ENCODE results near the gene POPDC2.

Gene POPDC2

DNA sequence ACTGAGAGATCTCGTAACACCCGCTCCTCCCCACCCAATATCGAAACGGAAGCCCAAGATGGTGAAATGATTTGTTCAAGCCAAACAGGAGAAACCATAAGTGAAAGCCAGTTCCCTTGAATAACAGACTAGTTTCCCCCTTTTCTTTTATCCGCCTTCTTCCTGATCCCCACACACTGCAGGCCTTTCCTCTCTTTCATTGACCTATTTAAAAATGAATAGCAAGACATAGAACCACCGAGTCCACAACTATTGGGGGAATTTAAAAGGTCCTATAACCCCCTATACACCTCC is 17.2 kb upstream of the POPDC2 start:
- TF ChIP-seq GATA1 (IDR thresholded peaks at IDR 0.05; ENCODE audit: low read depth, low read length), result no peak
- peak; percentile 28 for TF ChIP-seq POLR2A (IDR thresholded peaks at IDR 0.05; ENCODE audit: low read length)
- no peak for DNase-seq

DNA sequence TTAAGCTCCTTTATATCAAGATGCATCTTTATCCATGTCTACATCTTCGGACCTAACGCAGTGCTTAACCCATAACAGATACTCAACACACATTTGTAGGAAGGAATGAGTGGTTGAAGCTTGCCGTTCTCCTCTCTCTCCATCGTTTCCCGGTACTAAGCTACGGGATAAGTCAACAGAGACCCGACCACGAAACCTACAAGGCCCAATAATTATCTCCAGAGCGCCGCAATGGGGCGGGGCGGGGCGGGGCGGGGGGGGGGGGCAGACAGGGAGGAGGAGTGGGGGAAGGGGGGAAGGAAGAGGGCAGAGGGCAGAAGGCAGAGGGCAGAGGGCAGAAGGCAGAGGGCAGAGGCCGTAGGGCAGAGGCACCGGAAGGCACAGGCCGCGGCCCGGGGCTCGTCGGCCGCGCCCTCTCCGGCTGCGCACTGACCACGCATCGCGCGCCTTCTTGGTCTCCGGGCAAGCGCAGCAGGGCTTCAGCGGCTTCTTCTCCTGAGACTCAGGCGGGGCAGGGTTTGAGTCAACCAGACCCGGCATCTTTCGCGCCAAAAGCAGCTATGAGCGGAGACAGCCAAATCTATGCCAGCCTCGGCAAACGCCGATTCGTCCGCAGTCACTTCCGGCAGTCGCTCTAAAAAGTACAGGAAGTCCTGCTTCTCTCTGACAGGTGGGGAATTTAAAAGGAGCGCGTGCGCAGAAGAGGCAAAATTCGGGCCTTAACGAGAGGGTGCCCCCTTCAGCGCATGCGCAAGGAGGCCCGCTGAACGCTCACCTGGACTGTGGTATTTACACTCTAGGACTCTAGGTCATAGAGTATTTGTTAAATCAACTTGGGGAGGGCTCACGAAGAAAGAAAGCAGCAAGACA is 16.6 kb upstream of the POPDC2 start, which contains the start of gene COX17:
Gene COX17 (minus strand): TSS at position 636 of the 870 bp plus-strand sequence. CDS start 96 bp downstream, at position 540.
- TF ChIP-seq GATA1 (IDR thresholded peaks at IDR 0.05; ENCODE audit: low read depth, low read length), result no peak
- TF ChIP-seq POLR2A (IDR thresholded peaks at IDR 0.05; ENCODE audit: low read length), result peak; percentile 89
- peak; percentile 95 to 97 for DNase-seq

DNA sequence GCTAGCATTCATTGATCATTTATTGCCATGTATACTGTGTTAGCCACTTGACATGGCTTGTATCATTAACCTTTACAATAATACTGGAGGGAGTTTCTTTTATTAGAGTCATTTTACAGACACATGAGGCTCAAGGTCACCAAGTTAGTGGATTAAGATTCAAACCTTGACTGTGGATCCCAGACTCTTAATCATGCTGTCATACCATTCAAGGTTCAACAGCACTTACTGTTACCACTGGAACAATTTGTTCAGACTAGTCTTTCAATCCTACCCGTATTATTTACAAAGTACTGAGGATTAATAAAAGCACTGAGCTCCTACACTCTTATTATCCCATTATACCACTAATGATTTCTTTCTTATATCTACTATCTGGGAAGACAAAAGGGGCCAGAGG is 15.6 kb upstream of the POPDC2 start:
- DNase-seq, result peak in 1 of 2 experiments; percentile 41
- TF ChIP-seq POLR2A (IDR thresholded peaks at IDR 0.05; ENCODE audit: low read length), result no peak
- no peak for TF ChIP-seq GATA1 (IDR thresholded peaks at IDR 0.05; ENCODE audit: low read depth, low read length)

- TF ChIP-seq GATA1 (IDR thresholded peaks at IDR 0.05; ENCODE audit: low read depth, low read length) (no peak), POLR2A (IDR thresholded peaks at IDR 0.05; ENCODE audit: low read length) (no peak)
- DNase-seq, result peak; percentile 18 to 27
Observed at GRCh38 chr3:119675188-119675874, 14.9 kb upstream of the POPDC2 start.

DNA sequence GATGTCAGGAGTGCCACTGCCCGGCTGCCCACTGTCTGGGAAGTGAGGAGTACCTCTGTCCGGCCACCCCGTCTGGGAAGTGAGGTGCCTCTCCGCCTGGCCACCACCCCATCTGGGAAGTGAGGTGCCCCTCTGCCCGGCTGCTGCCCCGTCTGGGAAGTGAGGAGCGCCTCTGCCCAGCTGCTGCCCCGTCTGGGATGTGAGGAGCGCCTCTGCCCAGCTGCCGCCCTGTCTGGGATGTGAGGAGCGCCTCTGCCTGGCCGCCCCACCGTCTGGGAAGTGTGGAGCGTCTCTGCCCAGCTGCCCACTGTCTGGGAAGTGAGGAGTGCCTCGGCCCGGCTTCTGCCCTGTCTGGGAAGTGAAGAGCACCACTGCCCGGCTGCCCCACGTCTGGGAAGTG is 13.5 kb upstream of the POPDC2 start:
- DNase-seq, result no peak
- TF ChIP-seq POLR2A (IDR thresholded peaks at IDR 0.05; ENCODE audit: low read length) (no peak), GATA1 (IDR thresholded peaks at IDR 0.05; ENCODE audit: low read depth, low read length) (no peak)

DNA sequence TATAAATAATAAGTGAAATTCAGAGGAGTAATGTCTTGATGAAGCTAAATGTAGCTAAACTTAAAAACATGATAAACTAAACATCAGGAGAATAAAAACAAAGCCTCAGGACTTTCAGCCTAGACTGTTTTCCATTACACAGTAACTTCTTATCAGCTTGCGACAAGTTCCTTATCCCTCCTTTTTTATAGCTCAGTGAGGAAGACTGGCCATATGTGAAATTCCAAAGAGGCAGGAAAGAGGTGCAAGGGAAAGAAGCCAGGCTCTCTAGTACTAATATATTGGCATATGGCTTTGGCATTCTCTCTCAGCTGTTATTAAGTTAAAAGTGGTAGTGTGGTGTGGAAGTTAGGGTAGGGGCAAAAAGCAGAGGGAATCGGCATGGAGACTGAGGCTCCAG is 12.4 kb upstream of the POPDC2 start:
- no peak for DNase-seq
- TF ChIP-seq POLR2A (IDR thresholded peaks at IDR 0.05; ENCODE audit: low read length) (no peak), GATA1 (IDR thresholded peaks at IDR 0.05; ENCODE audit: low read depth, low read length) (no peak)

GRCh38 chr3:119669906-119670570 is 9.6 kb upstream of the POPDC2 start:
- DNase-seq, result no peak
- TF ChIP-seq GATA1 (IDR thresholded peaks at IDR 0.05; ENCODE audit: low read depth, low read length) (no peak), POLR2A (IDR thresholded peaks at IDR 0.05; ENCODE audit: low read length) (no peak)

- TF ChIP-seq POLR2A (IDR thresholded peaks at IDR 0.05; ENCODE audit: low read length) (no peak), GATA1 (IDR thresholded peaks at IDR 0.05; ENCODE audit: low read depth, low read length) (no peak)
- no peak for DNase-seq
Observed at GRCh38 chr3:119665954-119666559, 5.7 kb upstream of the POPDC2 start.

DNA sequence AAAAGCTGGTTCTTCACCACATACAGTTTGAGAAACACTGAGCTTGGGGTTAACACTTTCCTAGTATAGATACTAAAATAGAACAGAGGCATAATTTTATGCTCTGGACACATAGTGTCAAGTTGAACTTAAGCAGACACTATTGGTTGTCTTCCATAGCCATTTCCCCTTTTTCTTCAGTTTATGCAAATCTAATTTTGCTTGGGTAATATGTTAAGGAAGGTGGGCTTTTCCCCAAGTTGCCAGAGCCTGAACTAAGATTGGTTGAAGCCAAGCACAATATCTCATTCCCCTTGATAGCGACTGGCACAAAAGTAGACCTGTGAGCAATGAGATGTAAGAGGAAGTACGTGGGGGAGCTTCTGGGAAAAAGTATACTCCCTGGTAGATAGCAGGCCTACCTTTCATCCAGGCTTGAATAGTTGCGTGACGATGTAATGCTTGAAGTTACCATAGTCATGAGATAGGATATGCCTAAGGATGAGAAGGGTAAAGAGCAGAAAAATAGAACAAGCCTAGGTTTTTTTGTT is 4.5 kb upstream of the POPDC2 start:
- no peak for DNase-seq
- TF ChIP-seq POLR2A (IDR thresholded peaks at IDR 0.05; ENCODE audit: low read length), result peak; percentile 6
- no peak for TF ChIP-seq GATA1 (IDR thresholded peaks at IDR 0.05; ENCODE audit: low read depth, low read length)

DNA sequence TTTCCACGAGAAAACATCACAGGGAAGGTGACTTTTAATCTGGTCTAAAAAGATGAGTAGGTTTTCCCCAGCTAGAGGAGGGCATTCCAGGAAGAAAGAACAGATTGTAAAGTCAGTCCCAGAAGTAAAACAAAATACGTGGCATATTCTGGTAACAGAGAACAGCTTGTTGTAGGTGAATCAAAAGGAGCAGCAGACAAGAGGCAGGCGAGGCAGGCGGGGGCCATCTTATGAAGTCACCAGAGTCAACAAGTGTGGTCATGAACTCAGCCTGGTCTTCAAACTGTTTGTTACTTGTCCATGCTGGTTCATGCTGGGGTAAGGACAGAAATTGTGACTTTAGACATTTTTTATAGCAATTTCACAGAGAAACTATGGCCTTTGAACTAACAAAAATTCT is 4.0 kb upstream of the POPDC2 start:
- no peak for DNase-seq
- TF ChIP-seq GATA1 (IDR thresholded peaks at IDR 0.05; ENCODE audit: low read depth, low read length) (no peak), POLR2A (IDR thresholded peaks at IDR 0.05; ENCODE audit: low read length) (no peak)

DNA sequence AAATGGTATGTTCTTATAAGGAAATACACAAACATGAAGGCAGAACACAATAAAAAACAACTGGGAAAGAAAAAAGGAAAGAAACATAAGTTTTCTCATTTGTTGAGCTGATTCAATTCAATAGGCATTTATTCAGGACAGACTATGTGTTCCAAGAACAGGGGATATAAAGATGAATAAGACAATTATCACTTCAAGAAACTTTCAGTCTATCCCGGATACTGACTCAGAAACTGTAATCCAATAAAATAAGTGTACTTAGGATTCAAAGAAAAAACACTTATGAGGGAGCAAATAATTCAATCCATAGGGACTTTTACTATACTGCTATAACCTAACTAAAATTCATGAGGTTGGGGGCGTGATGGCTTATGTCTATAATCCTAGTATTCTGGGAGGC is 3.5 kb upstream of the POPDC2 start:
- DNase-seq, result no peak
- TF ChIP-seq GATA1 (IDR thresholded peaks at IDR 0.05; ENCODE audit: low read depth, low read length), result no peak

GRCh38 chr3:119662604-119663373 is 2.4 kb upstream of the POPDC2 start:
- DNase-seq, result no peak
- no peak for TF ChIP-seq POLR2A (IDR thresholded peaks at IDR 0.05; ENCODE audit: low read length)
- TF ChIP-seq GATA1 (IDR thresholded peaks at IDR 0.05; ENCODE audit: low read depth, low read length), result no peak
